Measurements from ENCODE around the gene ALDH3A1. TPM values are rescaled to one million over a fixed set of nuclear protein-coding genes. Genes with fewer than 3 reads are reported as not detected.

The ALDH3A1 gene
- total RNA-seq, 3 donors from 2014 or later, result not detected

DNA sequence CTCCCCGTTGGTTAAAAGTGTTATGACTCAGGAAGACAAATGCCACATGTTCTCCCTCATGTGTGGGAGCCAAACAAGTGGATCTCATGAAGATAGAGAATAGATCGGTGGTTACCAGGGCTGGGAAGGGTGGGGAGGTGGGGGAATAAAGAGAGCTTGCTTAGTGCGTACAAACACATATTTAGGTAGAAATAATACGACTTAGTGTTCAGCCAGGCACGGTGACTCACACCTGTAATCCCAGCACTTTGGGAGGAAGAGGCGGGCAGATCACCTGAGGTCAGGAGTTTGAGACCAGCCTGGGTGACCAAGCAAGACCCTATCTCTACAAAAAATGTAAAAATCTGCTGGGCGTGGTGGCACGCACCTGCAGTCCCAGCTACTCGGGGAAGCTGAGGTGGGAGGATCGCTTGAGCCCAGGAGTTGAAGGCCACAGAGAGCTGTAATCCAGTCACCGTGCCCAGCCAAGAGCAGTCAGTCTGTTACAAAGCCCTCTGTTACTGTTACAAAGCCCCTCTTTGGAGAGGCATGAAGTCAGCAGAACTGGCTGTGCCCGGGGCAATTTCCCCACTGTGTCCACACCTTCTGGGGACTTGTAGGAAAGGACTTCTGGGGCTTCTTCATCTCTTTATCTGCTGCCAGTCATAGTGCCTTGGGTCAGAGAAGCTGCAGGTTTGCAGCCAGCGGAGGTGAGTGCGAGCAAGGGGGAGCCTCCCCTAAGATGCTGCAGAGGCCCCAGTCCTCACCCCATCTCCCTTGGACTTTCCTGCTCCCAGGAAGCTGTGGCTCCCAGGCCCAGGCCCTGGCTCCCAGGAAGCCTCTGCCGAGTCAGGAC is 4.3 kb upstream of the ALDH3A1 start:
- H3K4me3 Mint-ChIP-seq, result no peak overlapping the region
- DNase-seq (no peak), ATAC-seq (no peak)
- no peaks in the 10 kb centered on the region for H3K36me3 Mint-ChIP-seq (ENCODE audit: insufficient read depth)
- H3K27me3 Mint-ChIP-seq (ENCODE audit: low read depth), result peaks cover 17% of the 10 kb centered on the region
- no peaks in the 10 kb centered on the region for H3K9me3 Mint-ChIP-seq
- H3K4me1 Mint-ChIP-seq (ENCODE audit: low read depth), result peaks cover 5% of the 10 kb centered on the region

DNA sequence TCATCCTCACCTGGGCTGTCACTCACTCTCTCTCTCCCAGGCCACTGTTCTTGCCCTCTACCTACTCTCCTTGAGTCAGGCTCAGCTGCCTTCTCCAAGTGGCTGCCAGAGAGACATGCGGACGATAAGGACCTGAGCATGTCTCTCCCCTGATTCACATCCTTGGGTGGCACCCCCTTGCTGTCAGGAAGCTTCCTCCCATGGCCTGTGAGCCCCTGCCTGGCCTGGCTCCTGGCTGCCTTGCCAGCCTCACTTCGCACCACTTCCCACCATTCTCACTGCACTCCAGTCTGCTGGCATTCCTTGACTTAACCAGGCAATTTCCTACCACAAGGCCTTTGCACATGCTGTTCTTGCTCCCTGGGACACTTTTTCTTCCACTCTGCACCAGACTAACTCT is 2.7 kb upstream of the ALDH3A1 start:
- ATAC-seq (no peak), DNase-seq (no peak)
- Mint-ChIP-seq H3K27me3 (ENCODE audit: low read depth) (peaks cover 15% of the 10 kb centered on the region), H3K36me3 (ENCODE audit: insufficient read depth) (no peaks in the 10 kb centered on the region), H3K4me3 (no peak overlapping the region), H3K4me1 (ENCODE audit: low read depth) (peaks cover 5% of the 10 kb centered on the region), H3K9me3 (no peaks in the 10 kb centered on the region)

GRCh38 chr17:19750020-19750572 is 2.0 kb upstream of the ALDH3A1 start:
- no peaks in the 10 kb centered on the region for H3K9me3 Mint-ChIP-seq
- H3K4me3 Mint-ChIP-seq, result no peak overlapping the region
- no peaks in the 10 kb centered on the region for H3K36me3 Mint-ChIP-seq (ENCODE audit: insufficient read depth)
- DNase-seq (no peak), ATAC-seq (no peak)
- H3K4me1 Mint-ChIP-seq (ENCODE audit: low read depth), result peaks cover 6% of the 10 kb centered on the region
- H3K27me3 Mint-ChIP-seq (ENCODE audit: low read depth), result peaks cover 15% of the 10 kb centered on the region

- Mint-ChIP-seq H3K9me3 (no peaks in the 10 kb centered on the region), H3K36me3 (ENCODE audit: insufficient read depth) (no peaks in the 10 kb centered on the region), H3K4me3 (no peak overlapping the region), H3K27me3 (ENCODE audit: low read depth) (peaks cover 12% of the 10 kb centered on the region), H3K4me1 (ENCODE audit: low read depth) (peaks cover 9% of the 10 kb centered on the region)
- ATAC-seq (no peak), DNase-seq (no peak)
These were observed 702 bp upstream of the ALDH3A1 start for GRCh38 chr17:19748807-19749193.

GRCh38 chr17:19747159-19747719 is 859 bp downstream of the ALDH3A1 start:
- no peak for ATAC-seq
- Mint-ChIP-seq H3K9me3 (no peaks in the 10 kb centered on the region), H3K4me3 (no peak overlapping the region), H3K36me3 (ENCODE audit: insufficient read depth) (no peaks in the 10 kb centered on the region), H3K4me1 (ENCODE audit: low read depth) (peaks cover 9% of the 10 kb centered on the region), H3K27me3 (ENCODE audit: low read depth) (peaks cover 9% of the 10 kb centered on the region)
- DNase-seq, result no peak

GRCh38 chr17:19746517-19746916 is 1.6 kb downstream of the ALDH3A1 start:
- Mint-ChIP-seq H3K27me3 (ENCODE audit: low read depth) (peaks cover 9% of the 10 kb centered on the region), H3K4me3 (no peak overlapping the region), H3K9me3 (no peaks in the 10 kb centered on the region), H3K4me1 (ENCODE audit: low read depth) (peaks cover 9% of the 10 kb centered on the region), H3K36me3 (ENCODE audit: insufficient read depth) (no peaks in the 10 kb centered on the region)
- DNase-seq (no peak), ATAC-seq (no peak)

- no peaks in the 10 kb centered on the region for H3K9me3 Mint-ChIP-seq
- H3K36me3 Mint-ChIP-seq (ENCODE audit: insufficient read depth), result no peaks in the 10 kb centered on the region
- ATAC-seq, result peak; percentile 93 to 95
- DNase-seq, result peak; percentile 83
- peaks cover 7% of the 10 kb centered on the region for H3K4me1 Mint-ChIP-seq (ENCODE audit: low read depth)
- H3K27me3 Mint-ChIP-seq (ENCODE audit: low read depth), result peaks cover 9% of the 10 kb centered on the region
- peak overlapping the region; percentile 58 for H3K4me3 Mint-ChIP-seq
These were observed 3.0 kb downstream of the ALDH3A1 start for GRCh38 chr17:19744922-19745757.

- Mint-ChIP-seq H3K36me3 (ENCODE audit: insufficient read depth) (no peaks in the 10 kb centered on the region), H3K4me3 (peak overlapping the region; percentile 74), H3K9me3 (no peaks in the 10 kb centered on the region), H3K27me3 (ENCODE audit: low read depth) (peaks cover 9% of the 10 kb centered on the region), H3K4me1 (ENCODE audit: low read depth) (peaks cover 6% of the 10 kb centered on the region)
- DNase-seq (no peak), ATAC-seq (peak; percentile 42 to 50)
These were observed 3.6 kb downstream of the ALDH3A1 start for GRCh38 chr17:19744492-19744891.

DNA sequence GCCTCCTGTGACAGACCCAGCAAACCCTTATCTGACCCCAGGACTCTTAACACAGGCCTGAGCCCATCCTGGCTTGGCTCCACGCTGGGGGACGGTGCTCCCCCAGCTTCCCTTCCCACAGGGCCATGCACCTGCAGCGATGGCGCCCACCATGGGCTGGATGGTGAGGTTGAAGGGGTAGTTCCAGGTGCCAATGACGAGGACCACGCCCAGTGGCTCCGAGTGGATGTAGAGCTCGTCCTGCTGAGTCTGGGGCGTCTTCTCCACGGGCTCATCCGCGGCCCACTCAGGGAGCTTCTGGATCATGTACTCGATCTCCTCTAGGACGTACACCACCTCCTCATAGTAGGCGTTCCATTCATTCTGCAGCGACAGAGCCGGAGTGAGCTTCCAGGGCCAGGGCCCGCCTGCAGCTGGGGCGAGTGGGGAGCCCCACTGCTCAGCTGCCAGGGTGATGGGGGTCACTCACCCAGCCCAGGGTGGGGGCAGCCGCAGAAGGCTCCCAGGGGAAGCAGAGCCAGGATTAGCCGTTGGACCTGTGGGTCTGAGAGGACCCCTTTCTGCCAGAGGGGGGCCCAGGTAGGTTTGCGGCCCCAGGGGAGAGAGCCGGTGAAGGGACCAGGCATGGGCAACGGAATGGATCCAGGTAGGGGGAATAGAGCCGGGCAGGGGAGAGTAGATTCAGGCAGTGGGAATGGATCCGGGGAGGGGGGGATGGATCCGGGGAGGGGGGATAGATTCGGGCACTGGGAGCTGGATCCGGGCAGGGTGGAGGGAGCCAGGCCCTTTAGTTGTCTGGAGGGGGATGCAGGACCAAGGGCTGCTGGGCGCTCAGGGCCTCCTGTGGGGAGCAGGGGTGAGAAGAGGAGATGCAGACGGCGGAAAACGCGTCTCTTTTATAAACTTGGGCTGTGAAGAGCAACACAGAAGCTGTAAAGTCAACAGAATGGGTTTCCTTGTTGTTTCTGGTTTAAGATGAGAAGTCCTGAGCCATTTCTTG is 4.7 kb downstream of the ALDH3A1 start:
- Mint-ChIP-seq H3K27me3 (ENCODE audit: low read depth) (peaks cover 4% of the 10 kb centered on the region), H3K36me3 (ENCODE audit: insufficient read depth) (no peaks in the 10 kb centered on the region), H3K4me3 (peak overlapping the region; percentile 19), H3K4me1 (ENCODE audit: low read depth) (peaks cover 6% of the 10 kb centered on the region), H3K9me3 (no peaks in the 10 kb centered on the region)
- ATAC-seq (no peak), DNase-seq (no peak)

DNA sequence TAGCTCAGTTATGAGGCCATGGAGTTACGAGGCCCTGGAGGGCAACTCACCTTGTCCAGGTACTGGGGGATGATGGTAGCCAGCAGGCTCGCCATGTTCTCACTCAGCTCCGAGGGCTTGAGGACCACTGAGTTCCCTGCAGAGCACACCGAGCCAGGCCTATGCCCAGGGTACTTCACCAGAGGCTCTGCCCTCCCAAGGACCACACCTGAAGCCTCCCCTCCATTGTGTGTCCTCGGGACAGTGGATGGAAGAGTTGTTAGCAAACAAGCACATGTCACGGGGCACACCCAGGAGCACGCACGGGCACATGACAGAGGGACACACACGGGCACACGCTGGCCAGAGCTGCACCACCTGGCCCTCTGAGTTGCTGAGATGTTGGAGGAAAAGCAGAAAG is 5.6 kb downstream of the ALDH3A1 start:
- Mint-ChIP-seq H3K9me3 (no peaks in the 10 kb centered on the region), H3K4me1 (ENCODE audit: low read depth) (peaks cover 6% of the 10 kb centered on the region), H3K36me3 (ENCODE audit: insufficient read depth) (no peaks in the 10 kb centered on the region), H3K27me3 (ENCODE audit: low read depth) (no peaks in the 10 kb centered on the region), H3K4me3 (peak overlapping the region; percentile 17)
- DNase-seq, result no peak
- ATAC-seq, result no peak

DNA sequence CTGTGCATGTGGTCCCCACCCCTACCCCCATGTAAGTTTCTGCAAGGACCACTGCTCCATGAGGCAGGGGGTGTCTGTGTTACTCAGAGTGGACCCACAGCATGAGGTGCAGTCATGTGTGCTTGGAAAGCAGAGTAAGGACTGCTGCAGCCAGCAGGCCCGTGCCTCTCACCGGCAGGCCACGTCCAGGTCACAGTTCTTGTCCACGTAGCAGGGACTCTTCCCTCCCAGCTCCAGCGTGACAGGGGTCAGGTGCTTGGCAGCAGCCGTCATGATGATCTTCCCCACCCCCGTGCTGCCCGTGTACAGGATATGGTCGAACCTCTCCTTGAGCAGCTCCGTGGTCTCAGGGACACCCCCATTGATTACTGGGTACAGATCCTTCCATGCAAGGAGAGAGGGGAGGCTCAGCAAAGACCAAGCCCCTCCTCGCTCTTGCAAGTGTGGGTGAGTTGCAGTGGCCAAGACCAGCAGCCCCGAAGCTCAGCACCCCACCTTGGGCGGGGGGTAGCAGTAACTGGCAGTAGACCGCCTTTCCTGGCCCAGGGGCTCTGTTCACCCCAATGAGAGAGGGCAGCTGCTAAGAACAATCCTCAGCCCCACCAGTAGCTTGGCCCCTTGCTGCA is 6.2 kb downstream of the ALDH3A1 start:
- DNase-seq (no peak), ATAC-seq (no peak)
- H3K36me3 Mint-ChIP-seq (ENCODE audit: insufficient read depth), result no peaks in the 10 kb centered on the region
- peaks cover 6% of the 10 kb centered on the region for H3K4me1 Mint-ChIP-seq (ENCODE audit: low read depth)
- H3K4me3 Mint-ChIP-seq, result no peak overlapping the region
- no peaks in the 10 kb centered on the region for H3K27me3 Mint-ChIP-seq (ENCODE audit: low read depth)
- no peaks in the 10 kb centered on the region for H3K9me3 Mint-ChIP-seq

GRCh38 chr17:19740933-19741332 is 7.2 kb downstream of the ALDH3A1 start:
- peaks cover 6% of the 10 kb centered on the region for H3K4me1 Mint-ChIP-seq (ENCODE audit: low read depth)
- ATAC-seq (no peak), DNase-seq (no peak)
- no peaks in the 10 kb centered on the region for H3K9me3 Mint-ChIP-seq
- no peaks in the 10 kb centered on the region for H3K36me3 Mint-ChIP-seq (ENCODE audit: insufficient read depth)
- H3K4me3 Mint-ChIP-seq, result no peak overlapping the region
- no peaks in the 10 kb centered on the region for H3K27me3 Mint-ChIP-seq (ENCODE audit: low read depth)
